OCI-LY1 (cell line): ENCODE measurements around the gene AFDN.

Source experiments
- EZH2 ChIP-seq: fragments of 200-600 bp; sonication (generic), shearing (Covaris generic); IDR thresholded peaks from 2 replicates; pipeline ENCODE4 v1.8.0; 2017; ENCODE audit warnings: borderline replicate concordance, mixed run types, mild to moderate bottlenecking, antibody characterized with exemption, low read length, moderate library complexity, mixed read lengths
- TF ChIP-seq, protein P1 (sequence below): fragments of 200-600 bp; sonication (generic), shearing (Covaris generic); IDR thresholded peaks from 2 replicates; pipeline ENCODE4 v1.5.1; 2017; ENCODE audit warnings: mild to moderate bottlenecking, antibody characterized with exemption, low read length, moderate library complexity, mixed read lengths

DNA sequence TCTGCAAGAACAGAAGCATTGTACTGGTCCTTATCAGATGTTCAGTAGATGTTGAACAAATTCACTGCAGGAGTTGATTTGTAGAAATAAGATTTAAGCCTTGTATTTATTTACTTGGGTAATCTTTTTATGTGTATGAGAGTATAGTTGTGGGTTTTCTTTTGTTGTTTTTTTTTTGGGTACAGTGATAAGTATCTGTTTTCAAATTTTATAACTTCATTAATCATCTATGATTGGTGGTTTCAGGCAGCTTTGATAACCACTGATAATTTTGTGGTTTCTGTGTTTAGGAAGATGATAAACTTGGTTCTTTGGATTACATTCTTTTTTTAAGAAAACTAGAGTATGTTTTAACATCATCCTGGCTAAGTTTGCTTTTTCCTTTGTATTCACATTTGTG is 2.8 kb downstream of the AFDN start:
- no peak for TF ChIP-seq EZH2
- TF ChIP-seq, protein P1, sequence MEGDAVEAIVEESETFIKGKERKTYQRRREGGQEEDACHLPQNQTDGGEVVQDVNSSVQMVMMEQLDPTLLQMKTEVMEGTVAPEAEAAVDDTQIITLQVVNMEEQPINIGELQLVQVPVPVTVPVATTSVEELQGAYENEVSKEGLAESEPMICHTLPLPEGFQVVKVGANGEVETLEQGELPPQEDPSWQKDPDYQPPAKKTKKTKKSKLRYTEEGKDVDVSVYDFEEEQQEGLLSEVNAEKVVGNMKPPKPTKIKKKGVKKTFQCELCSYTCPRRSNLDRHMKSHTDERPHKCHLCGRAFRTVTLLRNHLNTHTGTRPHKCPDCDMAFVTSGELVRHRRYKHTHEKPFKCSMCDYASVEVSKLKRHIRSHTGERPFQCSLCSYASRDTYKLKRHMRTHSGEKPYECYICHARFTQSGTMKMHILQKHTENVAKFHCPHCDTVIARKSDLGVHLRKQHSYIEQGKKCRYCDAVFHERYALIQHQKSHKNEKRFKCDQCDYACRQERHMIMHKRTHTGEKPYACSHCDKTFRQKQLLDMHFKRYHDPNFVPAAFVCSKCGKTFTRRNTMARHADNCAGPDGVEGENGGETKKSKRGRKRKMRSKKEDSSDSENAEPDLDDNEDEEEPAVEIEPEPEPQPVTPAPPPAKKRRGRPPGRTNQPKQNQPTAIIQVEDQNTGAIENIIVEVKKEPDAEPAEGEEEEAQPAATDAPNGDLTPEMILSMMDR = no peak
